Nephron (organoid): ENCODE data around the gene CTPS1.

Source experiments
- H3K27ac Mint-ChIP-seq, 3 experiments: 2 replicates each; pipeline ENCODE4 v1.8.0; 2020; ENCODE audit warnings: mixed read lengths in 3 of 3, mild to moderate bottlenecking in 2 of 3, moderate library complexity in 1 of 3
- H3K27me3 Mint-ChIP-seq: 2 replicates; pipeline ENCODE4 v1.8.0; 2021; ENCODE audit warnings: low read depth, mild to moderate bottlenecking, moderate library complexity, mixed read lengths
- H3K36me3 Mint-ChIP-seq: 2 replicates; pipeline ENCODE4 v1.8.0; 2020; ENCODE audit warnings: low read depth, mixed read lengths
- H3K4me1 Mint-ChIP-seq: 2 replicates; pipeline ENCODE4 v1.8.0; 2020; ENCODE audit warnings: mixed read lengths
- H3K4me3 Mint-ChIP-seq, 3 experiments: 2 replicates each; pipeline ENCODE4 v1.8.0; 2020; ENCODE audit warnings: mild to moderate bottlenecking in 3 of 3, mixed read lengths in 3 of 3, moderate library complexity in 2 of 3
- H3K9me3 Mint-ChIP-seq: 2 replicates; pipeline ENCODE4 v1.8.0; 2020; ENCODE audit warnings: mixed read lengths
- TF ChIP-seq, protein P1 (sequence below), 3 experiments: fragments of 200-600 bp; sonication (generic); IDR thresholded peaks; one replicate each; pipeline ENCODE4 v1.5.0; 2021; ENCODE audit warnings: antibody characterized with exemption in 3 of 3; ENCODE audit not compliant: unreplicated experiment in 3 of 3

CTPS1 gene

DNA sequence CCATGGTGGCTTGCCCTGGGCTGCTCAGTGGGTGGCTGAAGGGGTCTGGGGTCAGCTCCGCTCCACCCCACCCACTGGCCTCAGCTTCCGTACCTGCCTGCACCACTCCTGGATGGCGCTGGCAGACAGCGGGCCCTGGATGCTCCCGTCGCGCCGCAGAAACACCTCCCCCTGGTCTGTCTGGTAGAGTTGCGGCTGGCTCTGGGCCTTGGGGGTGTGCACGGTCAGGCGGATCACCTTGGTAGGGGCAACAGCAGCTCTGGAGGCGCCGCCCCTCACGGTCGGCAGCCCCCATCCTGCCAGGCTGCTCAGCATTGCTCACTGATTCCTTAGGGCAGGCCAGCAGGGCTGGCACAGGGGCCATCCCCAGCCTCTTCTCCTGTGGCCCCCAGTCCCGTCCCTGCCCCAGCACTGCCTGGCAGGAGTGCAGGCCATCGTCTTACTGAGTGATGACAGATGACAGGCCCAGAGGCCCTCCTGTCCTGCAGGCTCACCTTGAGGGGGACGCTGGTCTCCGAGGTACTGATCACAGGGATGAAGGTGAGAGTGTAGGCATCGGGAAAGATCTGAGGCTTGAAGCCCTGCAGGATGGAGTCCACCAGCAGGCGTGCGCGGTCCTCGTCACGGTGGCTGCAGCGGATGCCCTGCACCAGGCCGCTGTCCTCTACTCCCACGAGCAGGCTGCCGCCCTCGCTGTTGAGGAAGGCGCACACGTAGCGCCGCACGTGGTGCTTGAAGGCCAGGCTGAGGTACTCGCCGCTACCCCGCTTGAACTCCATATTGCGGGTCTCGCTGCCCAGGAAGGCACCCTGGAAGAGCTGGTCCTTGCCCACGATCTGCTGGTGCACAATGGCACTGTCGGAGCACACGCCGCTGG lies 37.9 kb downstream of the CTPS1 start:
- Mint-ChIP-seq H3K27ac (no peak overlapping the region), H3K9me3 (no peaks in the 10 kb centered on the region), H3K4me3 (no peak overlapping the region), H3K36me3 (peaks cover 35% of the 10 kb centered on the region), H3K4me1 (no peaks in the 10 kb centered on the region), H3K27me3 (peaks cover 3% of the 10 kb centered on the region)
- TF ChIP-seq, protein P1, sequence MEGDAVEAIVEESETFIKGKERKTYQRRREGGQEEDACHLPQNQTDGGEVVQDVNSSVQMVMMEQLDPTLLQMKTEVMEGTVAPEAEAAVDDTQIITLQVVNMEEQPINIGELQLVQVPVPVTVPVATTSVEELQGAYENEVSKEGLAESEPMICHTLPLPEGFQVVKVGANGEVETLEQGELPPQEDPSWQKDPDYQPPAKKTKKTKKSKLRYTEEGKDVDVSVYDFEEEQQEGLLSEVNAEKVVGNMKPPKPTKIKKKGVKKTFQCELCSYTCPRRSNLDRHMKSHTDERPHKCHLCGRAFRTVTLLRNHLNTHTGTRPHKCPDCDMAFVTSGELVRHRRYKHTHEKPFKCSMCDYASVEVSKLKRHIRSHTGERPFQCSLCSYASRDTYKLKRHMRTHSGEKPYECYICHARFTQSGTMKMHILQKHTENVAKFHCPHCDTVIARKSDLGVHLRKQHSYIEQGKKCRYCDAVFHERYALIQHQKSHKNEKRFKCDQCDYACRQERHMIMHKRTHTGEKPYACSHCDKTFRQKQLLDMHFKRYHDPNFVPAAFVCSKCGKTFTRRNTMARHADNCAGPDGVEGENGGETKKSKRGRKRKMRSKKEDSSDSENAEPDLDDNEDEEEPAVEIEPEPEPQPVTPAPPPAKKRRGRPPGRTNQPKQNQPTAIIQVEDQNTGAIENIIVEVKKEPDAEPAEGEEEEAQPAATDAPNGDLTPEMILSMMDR (IDR thresholded peaks at IDR 0.05; ENCODE audit: unreplicated experiment in 3 of 3), result no peak

DNA sequence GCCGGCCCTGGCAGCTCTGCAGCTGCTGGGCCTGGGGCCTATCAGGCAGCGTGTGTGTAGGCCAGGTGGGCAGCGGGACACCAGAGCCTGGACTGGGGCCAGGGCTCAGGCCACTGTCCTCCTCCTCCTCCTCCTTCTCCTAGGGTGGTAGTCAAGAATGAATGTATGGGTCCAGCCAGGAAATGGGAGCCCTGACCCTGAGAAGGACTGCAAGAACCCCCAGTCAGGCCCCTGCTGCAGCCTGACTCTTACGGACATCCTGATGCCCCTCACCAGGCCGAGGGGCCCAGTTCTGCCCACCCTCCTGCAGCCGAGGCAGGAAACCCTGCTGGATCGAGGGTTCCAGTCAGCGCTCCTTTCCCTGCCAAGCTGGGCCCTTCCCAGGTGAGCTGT lies 38.5 kb downstream of the CTPS1 start:
- TF ChIP-seq, protein P1 (IDR thresholded peaks at IDR 0.05; ENCODE audit: unreplicated experiment in 3 of 3), result no peak
- Mint-ChIP-seq H3K9me3 (no peaks in the 10 kb centered on the region), H3K4me3 (no peak overlapping the region), H3K36me3 (peaks cover 31% of the 10 kb centered on the region), H3K4me1 (peaks cover 2% of the 10 kb centered on the region), H3K27ac (no peak overlapping the region), H3K27me3 (peaks cover 3% of the 10 kb centered on the region)

DNA sequence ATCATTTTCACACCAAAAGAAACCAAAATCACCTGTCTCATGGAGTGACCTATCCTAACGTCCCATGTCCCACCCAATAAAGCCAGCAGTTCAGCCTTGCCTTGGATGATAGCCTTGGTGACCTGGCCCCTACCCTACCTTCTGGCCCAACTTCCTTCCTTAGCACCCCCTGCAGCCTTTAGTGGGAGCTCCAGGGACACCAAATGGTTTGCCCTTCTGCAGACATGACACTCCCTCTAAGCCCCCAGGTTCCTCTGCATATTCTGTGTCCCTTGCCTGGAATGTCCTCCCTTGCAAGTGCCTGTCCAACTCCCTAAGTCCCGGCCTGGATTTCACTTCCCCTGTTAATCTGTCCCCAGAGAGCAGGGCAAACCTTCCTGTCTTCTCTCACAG lies 39.9 kb downstream of the CTPS1 start:
- H3K4me1 Mint-ChIP-seq, result peaks cover 6% of the 10 kb centered on the region
- no peak overlapping the region for H3K4me3 Mint-ChIP-seq
- H3K27ac Mint-ChIP-seq, result no peak overlapping the region
- H3K36me3 Mint-ChIP-seq, result peaks cover 24% of the 10 kb centered on the region
- H3K9me3 Mint-ChIP-seq, result no peaks in the 10 kb centered on the region
- TF ChIP-seq, protein P1 (IDR thresholded peaks at IDR 0.05; ENCODE audit: unreplicated experiment in 3 of 3), result no peak
- H3K27me3 Mint-ChIP-seq, result peaks cover 3% of the 10 kb centered on the region

DNA sequence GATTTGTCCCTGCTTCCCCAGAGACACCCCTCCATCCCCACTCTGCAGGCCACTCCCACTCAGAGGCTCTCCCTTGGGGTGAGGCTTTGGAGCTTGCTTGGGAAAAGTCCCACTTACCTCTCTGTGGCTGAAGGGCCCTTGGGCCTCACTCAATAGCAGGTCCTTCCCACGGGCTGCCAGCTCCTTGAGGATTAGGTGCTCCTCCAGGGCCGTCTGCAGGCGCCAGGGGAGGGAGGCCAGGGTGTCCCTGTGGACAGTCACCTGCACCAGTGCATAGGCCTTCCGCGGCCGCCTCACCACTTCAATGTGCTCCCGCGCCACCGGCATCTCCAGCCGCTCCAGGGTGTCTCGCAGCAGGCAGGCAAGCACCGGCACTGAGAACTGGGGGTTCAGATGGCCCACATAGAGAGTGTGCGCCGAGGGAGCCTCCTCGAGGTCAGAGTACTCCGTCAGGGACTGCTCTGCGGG lies 40.6 kb downstream of the CTPS1 start:
- Mint-ChIP-seq H3K4me3 (no peak overlapping the region), H3K27me3 (peaks cover under 1% of the 10 kb centered on the region), H3K27ac (no peak overlapping the region), H3K9me3 (no peaks in the 10 kb centered on the region), H3K36me3 (peaks cover 17% of the 10 kb centered on the region), H3K4me1 (peaks cover 6% of the 10 kb centered on the region)
- TF ChIP-seq, protein P1 (IDR thresholded peaks at IDR 0.05; ENCODE audit: unreplicated experiment in 3 of 3), result no peak

DNA sequence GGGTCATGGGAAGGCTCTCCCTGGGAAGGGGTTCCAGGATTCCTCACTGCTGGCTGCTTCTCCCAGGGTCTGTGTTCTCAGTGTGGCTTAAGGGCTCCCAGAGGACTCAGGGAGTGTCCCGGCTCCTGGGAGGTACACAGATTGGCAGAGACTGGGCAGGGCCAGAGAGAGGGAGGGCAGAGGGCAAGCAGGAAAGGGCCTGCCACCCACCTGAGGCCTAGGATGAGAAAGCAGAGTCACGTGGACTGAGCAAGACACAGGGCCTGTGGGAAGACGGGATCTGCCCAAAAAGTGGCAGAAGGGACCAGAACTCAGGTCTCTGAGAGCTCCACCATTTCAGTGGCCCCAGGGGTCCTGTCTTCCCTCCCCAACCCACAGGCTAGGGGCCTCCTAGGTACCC lies 41.2 kb downstream of the CTPS1 start:
- H3K27me3 Mint-ChIP-seq, result no peaks in the 10 kb centered on the region

More for the DNA sequence above, 41.2 kb downstream of the CTPS1 start:
- TF ChIP-seq, protein P1 (IDR thresholded peaks at IDR 0.05; ENCODE audit: unreplicated experiment in 3 of 3), result no peak
- Mint-ChIP-seq H3K4me3 (no peak overlapping the region), H3K4me1 (peaks cover 6% of the 10 kb centered on the region), H3K36me3 (peaks cover 17% of the 10 kb centered on the region), H3K27ac (no peak overlapping the region), H3K9me3 (no peaks in the 10 kb centered on the region)
